ENCODE measurements around the gene EPN3.

Gene EPN3

GRCh38 chr17:50542795-50543774 lies 10.6 kb downstream of the EPN3 start:
- Mint-ChIP-seq H3K27me3 (peaks cover 42% of the 10 kb centered on the region), H3K4me1 (peaks cover 30% of the 10 kb centered on the region), H3K9me3 (no peaks in the 10 kb centered on the region), H3K4me3 (peak overlapping the region; percentile 77), H3K36me3 (no peaks in the 10 kb centered on the region), H3K27ac (no peak overlapping the region)
- no peak for DNase-seq
- CTCF ChIA-PET, result interaction anchor here (1.0 to 4.0 kb wide), 13 partner anchors 13 to 88 kb away, joined by 3 to 21 read pairs (median 4); no protein-coding TSS in a partner anchor

GRCh38 chr17:50544516-50544915 lies 12.0 kb downstream of the EPN3 start:
- no peak overlapping the region for H3K27ac Mint-ChIP-seq
- DNase-seq, result no peak
- no peaks in the 10 kb centered on the region for H3K36me3 Mint-ChIP-seq
- no peak overlapping the region for H3K4me3 Mint-ChIP-seq
- peaks cover 42% of the 10 kb centered on the region for H3K27me3 Mint-ChIP-seq
- H3K9me3 Mint-ChIP-seq, result no peaks in the 10 kb centered on the region
- peaks cover 30% of the 10 kb centered on the region for H3K4me1 Mint-ChIP-seq
- CTCF ChIA-PET, result interaction anchor here (1.3 to 4.0 kb wide), 3 partner anchors 11 to 86 kb away, joined by 3 to 12 read pairs (median 5); no protein-coding TSS in a partner anchor

GRCh38 chr17:50545311-50545710 lies 12.8 kb downstream of the EPN3 start:
- Mint-ChIP-seq H3K27me3 (peaks cover 42% of the 10 kb centered on the region), H3K27ac (no peak overlapping the region), H3K9me3 (no peaks in the 10 kb centered on the region), H3K4me1 (peaks cover 28% of the 10 kb centered on the region), H3K4me3 (no peak overlapping the region), H3K36me3 (no peaks in the 10 kb centered on the region)
- DNase-seq, result no peak
- CTCF ChIA-PET, result interaction anchor here (0.8 to 1.7 kb wide), 2 partner anchors 80 to 86 kb away, joined by 4 read pairs; no protein-coding TSS in a partner anchor

GRCh38 chr17:50546701-50547034 lies 14.1 kb downstream of the EPN3 start:
- no peak for DNase-seq
- CTCF ChIA-PET, result interaction anchor here (1.1 to 2.1 kb wide), 8 partner anchors 35 to 306 kb away, joined by 3 to 25 read pairs (median 3); no protein-coding TSS in a partner anchor
- Mint-ChIP-seq H3K9me3 (no peaks in the 10 kb centered on the region), H3K27me3 (peaks cover 36% of the 10 kb centered on the region), H3K4me3 (peak overlapping the region; percentile 73), H3K4me1 (peaks cover 25% of the 10 kb centered on the region), H3K36me3 (no peaks in the 10 kb centered on the region), H3K27ac (no peak overlapping the region)

- no peaks in the 10 kb centered on the region for H3K9me3 Mint-ChIP-seq
- peak; percentile 93 for DNase-seq
- peak within 1 kb of the TSS; percentile 73 for H3K4me3 Mint-ChIP-seq
- H3K36me3 Mint-ChIP-seq, result no peaks in the 10 kb centered on the region
- H3K4me1 Mint-ChIP-seq, result peaks cover 22% of the 10 kb centered on the region
- H3K27ac Mint-ChIP-seq, result peak within 1 kb of the TSS; percentile 63
- peaks cover 33% of the 10 kb centered on the region for H3K27me3 Mint-ChIP-seq
- CTCF ChIA-PET, result interaction anchor here (1.0 to 2.1 kb wide), 8 partner anchors 36 to 305 kb away, joined by 3 to 25 read pairs (median 3); no protein-coding TSS in a partner anchor
Measured at GRCh38 chr17:50547035-50547735, 14.7 kb downstream of the EPN3 start, which contains the start of gene SPATA20. Gene SPATA20 (plus strand): TSS chr17:50547174. CDS start chr17:50547209, 35 bp downstream.

- H3K27ac Mint-ChIP-seq, result peak overlapping the region; percentile 63
- DNase-seq, result no peak
- no peaks in the 10 kb centered on the region for H3K9me3 Mint-ChIP-seq
- H3K4me3 Mint-ChIP-seq, result peak overlapping the region; percentile 73
- no peaks in the 10 kb centered on the region for H3K36me3 Mint-ChIP-seq
- peaks cover 31% of the 10 kb centered on the region for H3K27me3 Mint-ChIP-seq
- CTCF ChIA-PET, result interaction anchor here (1.0 to 2.1 kb wide), 3 partner anchors 38 to 147 kb away, joined by 3 to 25 read pairs (median 3); no protein-coding TSS in a partner anchor
- H3K4me1 Mint-ChIP-seq, result peaks cover 17% of the 10 kb centered on the region
Measured at GRCh38 chr17:50547736-50548083, 15.2 kb downstream of the EPN3 start.

- Mint-ChIP-seq H3K4me1 (peaks cover 13% of the 10 kb centered on the region), H3K36me3 (no peaks in the 10 kb centered on the region), H3K27me3 (peaks cover 36% of the 10 kb centered on the region), H3K4me3 (no peak overlapping the region), H3K9me3 (no peaks in the 10 kb centered on the region), H3K27ac (no peak overlapping the region)
- no peak for DNase-seq
- CTCF ChIA-PET, result interaction anchor here (2.9 kb wide), 1 partner anchor 12 kb away, joined by 13 read pairs; the partner anchor contains the start of gene CACNA1G
Measured at GRCh38 chr17:50548831-50549230, 16.3 kb downstream of the EPN3 start.

- Mint-ChIP-seq H3K27ac (no peak overlapping the region), H3K36me3 (no peaks in the 10 kb centered on the region), H3K9me3 (no peaks in the 10 kb centered on the region), H3K4me3 (no peak overlapping the region), H3K27me3 (peaks cover 30% of the 10 kb centered on the region), H3K4me1 (peaks cover 9% of the 10 kb centered on the region)
- no peak for DNase-seq
- CTCF ChIA-PET, result interaction anchor here (2.0 to 3.4 kb wide), 4 partner anchors 11 to 145 kb away, joined by 5 to 22 read pairs (median 10); partner anchors contain the start of gene CACNA1G
Measured at GRCh38 chr17:50549256-50549941, 16.9 kb downstream of the EPN3 start.

- DNase-seq, result no peak
- peaks cover 25% of the 10 kb centered on the region for H3K27me3 Mint-ChIP-seq
- no peak overlapping the region for H3K4me3 Mint-ChIP-seq
- no peaks in the 10 kb centered on the region for H3K36me3 Mint-ChIP-seq
- H3K27ac Mint-ChIP-seq, result no peak overlapping the region
- H3K9me3 Mint-ChIP-seq, result no peaks in the 10 kb centered on the region
- CTCF ChIA-PET, result interaction anchor here (2.0 to 3.4 kb wide), 4 partner anchors 11 to 145 kb away, joined by 5 to 22 read pairs (median 10); partner anchors contain the start of gene CACNA1G
- peaks cover 7% of the 10 kb centered on the region for H3K4me1 Mint-ChIP-seq
Measured at GRCh38 chr17:50549969-50550368, 17.4 kb downstream of the EPN3 start.

GRCh38 chr17:50550661-50551432 lies 18.3 kb downstream of the EPN3 start:
- Mint-ChIP-seq H3K4me3 (no peak overlapping the region), H3K9me3 (no peaks in the 10 kb centered on the region), H3K4me1 (peaks cover 7% of the 10 kb centered on the region), H3K36me3 (no peaks in the 10 kb centered on the region), H3K27ac (no peak overlapping the region), H3K27me3 (peaks cover 21% of the 10 kb centered on the region)
- no peak for DNase-seq
- CTCF ChIA-PET, result interaction anchor here (0.9 to 3.4 kb wide), 7 partner anchors 9 to 290 kb away, joined by 3 to 22 read pairs (median 5); partner anchors contain the start of gene CACNA1G

- no peak overlapping the region for H3K4me3 Mint-ChIP-seq
Measured at GRCh38 chr17:50551433-50551815, 18.9 kb downstream of the EPN3 start.

GRCh38 chr17:50551884-50552283 lies 19.3 kb downstream of the EPN3 start:
- CTCF ChIA-PET, result interaction anchor here (2.9 to 3.4 kb wide), 2 partner anchors 9 to 75 kb away, joined by 13 to 22 read pairs; partner anchors contain the start of gene CACNA1G
- no peak overlapping the region for H3K4me3 Mint-ChIP-seq
- H3K27ac Mint-ChIP-seq, result no peak overlapping the region
- H3K36me3 Mint-ChIP-seq, result no peaks in the 10 kb centered on the region
- H3K9me3 Mint-ChIP-seq, result no peaks in the 10 kb centered on the region
- no peak for DNase-seq
- H3K4me1 Mint-ChIP-seq, result peaks cover 5% of the 10 kb centered on the region
- H3K27me3 Mint-ChIP-seq, result peaks cover 20% of the 10 kb centered on the region

More at GRCh38 chr17:50551433-50551815, 18.9 kb downstream of the EPN3 start:
- no peak for DNase-seq
- Mint-ChIP-seq H3K27me3 (peaks cover 19% of the 10 kb centered on the region), H3K36me3 (no peaks in the 10 kb centered on the region), H3K27ac (no peak overlapping the region), H3K4me1 (peaks cover 7% of the 10 kb centered on the region), H3K9me3 (no peaks in the 10 kb centered on the region)
- CTCF ChIA-PET, result interaction anchor here (0.9 to 3.4 kb wide), 7 partner anchors 9 to 290 kb away, joined by 3 to 22 read pairs (median 5); partner anchors contain the start of gene CACNA1G

GRCh38 chr17:50554201-50554600 lies 21.7 kb downstream of the EPN3 start:
- no peaks in the 10 kb centered on the region for H3K4me1 Mint-ChIP-seq
- H3K27me3 Mint-ChIP-seq, result peaks cover 42% of the 10 kb centered on the region
- no peak overlapping the region for H3K27ac Mint-ChIP-seq
- CTCF ChIA-PET, result no interaction called here
- no peaks in the 10 kb centered on the region for H3K36me3 Mint-ChIP-seq
- H3K9me3 Mint-ChIP-seq, result no peaks in the 10 kb centered on the region
- no peak for DNase-seq
- no peak overlapping the region for H3K4me3 Mint-ChIP-seq

All from activated naive CD4-positive, alpha-beta T cell treated with anti-CD3 and anti-CD28 coated beads, Interleukin-2, amount 10 ng/mL, durations not matched to agents 7 days and 5 days (primary cell).